Measurements from ENCODE around the gene TSTD1.

TSTD1 gene

GRCh38 chr1:161082483-161082882 lies 43.7 kb upstream of the TSTD1 start:
- TF ChIP-seq ZFX (IDR thresholded peaks at IDR 0.05; ENCODE audit: borderline replicate concordance) (no peak), CTCF (IDR thresholded peaks at IDR 0.05) (no peak)
- H3K27ac ChIP-seq: no peak overlapping the region

- TF ChIP-seq CTCF (IDR thresholded peaks at IDR 0.05): no peak
- H3K27ac ChIP-seq: no peak overlapping the region
Observed at GRCh38 chr1:161081519-161081918, 42.8 kb upstream of the TSTD1 start.

- H3K27ac ChIP-seq: no peak overlapping the region
- TF ChIP-seq ZFX (IDR thresholded peaks at IDR 0.05; ENCODE audit: borderline replicate concordance) (no peak), CTCF (IDR thresholded peaks at IDR 0.05) (no peak)
Observed at GRCh38 chr1:161080441-161081405, 42.0 kb upstream of the TSTD1 start.

- TF ChIP-seq CTCF (IDR thresholded peaks at IDR 0.05): no peak
- TF ChIP-seq ZFX (IDR thresholded peaks at IDR 0.05; ENCODE audit: borderline replicate concordance): no peak
- no peak overlapping the region for H3K27ac ChIP-seq
Observed at GRCh38 chr1:161079436-161080110, 40.8 kb upstream of the TSTD1 start.

- TF ChIP-seq CTCF (IDR thresholded peaks at IDR 0.05): no peak
- TF ChIP-seq ZFX (IDR thresholded peaks at IDR 0.05; ENCODE audit: borderline replicate concordance): no peak
- H3K27ac ChIP-seq: no peak overlapping the region
Observed at GRCh38 chr1:161077426-161077825, 38.7 kb upstream of the TSTD1 start.

GRCh38 chr1:161076410-161076809 lies 37.6 kb upstream of the TSTD1 start:
- TF ChIP-seq ZFX (IDR thresholded peaks at IDR 0.05; ENCODE audit: borderline replicate concordance): no peak
- no peak for TF ChIP-seq CTCF (IDR thresholded peaks at IDR 0.05)
- no peak overlapping the region for H3K27ac ChIP-seq
